Measurements from ENCODE around the gene FBXW11.
A peak's percentile ranks its signal among the peaks of the same experiment; 100 is the strongest.

The FBXW11 gene

GRCh38 chr5:171981847-171982246 lies 24.6 kb downstream of the FBXW11 start:
- DNase-seq: no peak

- DNase-seq: no peak
Observed at GRCh38 chr5:171980792-171981191, 25.6 kb downstream of the FBXW11 start.

GRCh38 chr5:171979606-171980005 lies 26.8 kb downstream of the FBXW11 start:
- no peak for DNase-seq

- DNase-seq: peak in 1 of 4 experiments; percentile 32
Observed at GRCh38 chr5:171978519-171978918, 27.9 kb downstream of the FBXW11 start.

- no peak for DNase-seq
Observed at GRCh38 chr5:171978016-171978415, 28.4 kb downstream of the FBXW11 start.

GRCh38 chr5:171977244-171977950 lies 29.0 kb downstream of the FBXW11 start:
- DNase-seq: peak; percentile 39 to 58 (median 51)

DNA sequence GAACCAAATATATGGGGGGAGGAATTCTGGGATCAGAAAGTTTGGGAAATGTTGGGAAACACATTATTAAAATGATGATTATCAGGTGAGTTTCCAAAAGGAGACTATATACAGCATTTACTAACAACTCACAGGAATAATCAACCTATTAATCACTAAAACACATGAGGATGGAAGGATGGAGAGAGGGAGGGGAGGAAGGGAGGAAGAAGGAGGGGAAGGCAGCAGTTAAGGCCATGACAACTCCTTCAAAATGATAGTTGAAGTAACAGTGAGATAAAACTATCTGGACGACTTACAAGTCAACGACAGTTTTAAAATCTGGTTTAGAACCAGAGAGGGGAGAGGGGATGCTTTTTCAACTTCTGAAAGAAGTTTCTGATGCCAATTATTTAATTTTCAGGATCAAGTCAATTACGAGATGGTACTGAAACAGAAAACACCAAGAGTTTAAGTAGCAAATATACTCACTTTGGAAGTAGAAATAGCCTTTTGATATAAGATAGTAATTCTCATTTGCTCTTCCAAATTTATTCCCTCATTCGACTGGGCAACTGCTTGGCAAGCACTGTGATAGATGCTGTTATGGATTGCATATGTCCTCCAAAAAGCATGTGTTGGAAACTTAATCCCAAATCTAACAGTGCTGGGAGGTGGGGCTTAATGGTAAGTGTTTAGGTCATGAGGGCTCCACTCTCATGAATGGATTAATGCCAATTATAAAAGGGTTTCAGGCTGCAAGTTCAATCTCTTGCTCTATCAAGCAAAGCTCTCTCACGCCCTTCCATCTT lies 30.4 kb downstream of the FBXW11 start:
- DNase-seq: no peak

- DNase-seq: peak in 2 of 4 experiments; percentile 10 to 24
Observed at GRCh38 chr5:171975262-171975876, 31.1 kb downstream of the FBXW11 start.

DNA sequence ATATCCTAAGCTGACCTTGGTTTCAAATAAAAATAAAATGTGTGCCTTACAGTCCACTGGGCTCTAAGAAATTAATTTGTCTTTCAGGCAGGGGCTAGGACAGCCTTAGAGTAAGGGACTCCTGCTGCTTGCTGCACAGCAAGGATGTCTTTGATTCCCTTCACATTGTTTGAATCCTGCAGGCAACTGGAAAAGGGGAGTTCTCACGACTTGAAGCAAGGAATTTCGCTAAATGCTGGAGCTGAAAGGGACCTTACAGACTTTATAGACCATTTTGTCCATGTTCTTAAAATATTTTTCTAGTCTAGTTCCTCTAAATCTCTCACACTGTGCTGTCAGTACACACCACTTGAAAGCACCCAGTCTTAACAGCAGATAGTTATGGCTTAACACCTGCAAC lies 35.6 kb downstream of the FBXW11 start:
- no peak for DNase-seq

DNA sequence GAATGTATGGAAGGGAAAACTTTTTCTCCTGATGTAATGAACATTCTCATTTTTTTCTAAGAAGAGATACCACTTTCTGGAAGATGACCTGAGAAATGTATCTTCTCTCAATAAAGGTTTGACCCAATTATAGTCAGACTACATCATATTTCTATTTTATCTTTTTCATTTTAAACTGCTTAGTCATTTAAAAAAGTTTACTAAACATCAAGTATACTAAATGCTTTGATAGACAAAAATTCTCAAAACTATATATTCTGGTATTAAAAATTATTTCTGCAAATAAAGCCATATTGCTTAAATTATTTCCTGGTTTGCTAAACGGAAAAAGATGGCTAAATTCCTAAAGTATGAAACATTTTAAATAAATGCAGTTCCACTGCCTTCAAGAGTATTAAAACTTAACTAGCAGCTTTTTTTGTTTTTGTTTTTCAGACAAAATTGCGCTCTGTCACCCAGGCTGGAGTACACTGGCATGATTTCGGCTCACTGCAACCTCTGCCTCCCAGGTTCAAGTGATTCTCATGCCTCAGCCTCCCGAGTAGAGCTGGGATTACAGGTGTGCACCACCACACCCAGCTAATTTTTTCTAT lies 37.1 kb downstream of the FBXW11 start:
- DNase-seq: no peak

- peak; percentile 52 to 72 (median 64) for DNase-seq
Observed at GRCh38 chr5:171968531-171968930, 37.9 kb downstream of the FBXW11 start.

DNA sequence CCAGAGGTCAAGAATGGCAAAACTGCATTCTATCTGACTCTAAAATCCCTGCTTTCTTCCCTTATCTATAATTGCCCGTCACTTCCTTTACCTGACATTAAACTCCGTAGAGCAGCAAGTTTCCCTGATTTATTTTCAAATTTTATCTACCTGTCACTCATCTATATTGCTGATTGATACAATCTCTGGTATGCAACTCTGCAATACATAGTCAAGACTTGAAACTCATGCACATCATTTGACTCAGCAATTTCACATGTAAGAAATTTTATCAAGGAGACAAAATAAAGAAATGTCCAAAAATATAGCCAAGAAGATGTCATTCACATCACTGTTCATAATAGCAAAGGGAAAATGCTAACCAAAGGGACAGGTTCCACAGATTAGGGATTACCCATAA lies 39.5 kb downstream of the FBXW11 start:
- DNase-seq: no peak

GRCh38 chr5:171966270-171966669 lies 40.2 kb downstream of the FBXW11 start:
- no peak for DNase-seq

DNA sequence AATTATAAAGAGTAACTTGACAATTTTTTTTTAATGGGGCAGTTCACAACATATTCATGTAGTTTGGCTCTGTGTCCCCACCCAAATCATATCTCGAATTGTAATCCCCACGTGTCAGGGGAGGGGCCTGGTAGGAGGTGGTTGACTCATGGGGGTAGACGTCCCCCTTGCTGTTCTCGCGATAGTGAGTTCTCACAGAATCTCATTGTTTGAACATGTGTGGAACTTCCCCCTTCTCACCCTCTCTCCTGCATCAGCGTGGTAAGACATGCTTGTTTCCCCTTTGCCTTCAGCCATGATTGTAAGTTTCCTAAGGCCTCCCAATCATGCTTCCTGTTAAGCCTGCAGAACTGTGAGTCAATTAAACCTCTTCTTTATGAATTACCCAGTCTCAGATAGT lies 40.7 kb downstream of the FBXW11 start:
- peak; percentile 47 to 75 (median 60) for DNase-seq

DNA sequence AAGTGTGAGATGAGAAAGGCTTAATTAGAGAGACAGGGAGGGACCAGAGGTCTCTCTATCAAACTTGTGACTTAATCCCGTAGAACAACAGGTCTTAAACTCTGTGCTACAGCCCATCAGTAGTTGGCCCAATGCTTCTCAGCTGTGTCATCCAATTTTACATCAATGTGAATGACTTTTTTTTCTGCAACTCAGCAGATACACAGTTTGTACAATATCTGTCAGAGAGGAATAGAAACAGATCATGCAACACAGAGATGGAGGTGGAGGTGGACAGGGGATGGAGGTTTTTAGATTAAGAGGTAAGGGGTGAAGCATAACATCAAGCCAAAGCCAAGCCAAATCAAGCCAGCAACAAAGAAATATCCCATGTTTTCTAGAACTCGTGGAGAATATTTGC lies 43.0 kb downstream of the FBXW11 start:
- DNase-seq: no peak

DNA sequence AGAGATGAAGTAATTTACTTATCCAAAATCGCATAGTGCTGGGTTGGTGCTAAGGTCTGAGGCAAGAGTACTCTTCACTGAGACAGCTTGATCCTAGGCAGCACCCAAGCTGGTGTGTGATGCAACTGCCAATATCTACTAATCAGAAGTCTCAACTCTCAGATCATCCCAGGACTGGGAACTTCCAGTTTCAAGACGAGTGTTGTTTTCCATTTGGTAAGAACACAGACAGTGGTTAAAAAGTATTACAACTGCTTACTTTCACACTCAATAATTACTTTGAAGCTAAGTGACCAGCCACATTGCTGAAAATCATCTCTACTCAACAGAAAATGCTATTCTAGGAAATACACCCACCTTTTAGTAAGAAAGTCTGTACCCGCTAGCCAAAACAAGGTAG lies 45.3 kb downstream of the FBXW11 start:
- DNase-seq: peak; percentile 65 to 84 (median 71)

DNA sequence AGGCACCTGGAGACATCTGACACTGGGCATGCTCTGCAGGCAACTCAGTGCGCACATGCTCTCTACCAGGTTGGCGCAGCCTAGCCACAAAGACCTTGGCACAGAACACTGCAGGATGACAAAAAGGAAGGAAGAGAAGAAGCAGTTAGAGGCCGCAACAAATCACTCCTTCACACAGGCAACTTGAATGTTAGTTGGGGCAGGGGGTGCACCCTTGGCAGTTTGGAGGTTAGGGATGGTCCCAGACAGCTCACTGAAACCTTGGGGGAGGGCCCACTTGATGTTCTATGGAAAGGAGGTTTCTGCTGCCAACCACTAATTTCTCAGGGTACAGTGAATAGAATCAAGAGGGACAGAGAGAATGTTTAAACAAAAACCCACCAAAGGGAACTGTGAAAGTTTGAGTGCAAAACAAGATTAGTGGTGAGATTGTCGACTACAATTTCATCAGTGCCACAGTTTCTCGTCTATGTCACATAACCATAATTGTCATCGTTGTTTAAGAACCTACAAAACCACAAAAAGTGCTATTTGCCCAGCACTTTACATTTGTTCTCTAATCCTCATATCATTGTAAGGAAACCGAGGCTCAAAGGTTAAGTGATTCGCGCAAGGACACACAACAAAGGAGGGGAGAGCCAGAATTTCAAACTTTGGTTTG lies 48.7 kb downstream of the FBXW11 start:
- no peak for DNase-seq

- no peak for DNase-seq
Observed at GRCh38 chr5:171956887-171957495, 49.4 kb downstream of the FBXW11 start.

DNA sequence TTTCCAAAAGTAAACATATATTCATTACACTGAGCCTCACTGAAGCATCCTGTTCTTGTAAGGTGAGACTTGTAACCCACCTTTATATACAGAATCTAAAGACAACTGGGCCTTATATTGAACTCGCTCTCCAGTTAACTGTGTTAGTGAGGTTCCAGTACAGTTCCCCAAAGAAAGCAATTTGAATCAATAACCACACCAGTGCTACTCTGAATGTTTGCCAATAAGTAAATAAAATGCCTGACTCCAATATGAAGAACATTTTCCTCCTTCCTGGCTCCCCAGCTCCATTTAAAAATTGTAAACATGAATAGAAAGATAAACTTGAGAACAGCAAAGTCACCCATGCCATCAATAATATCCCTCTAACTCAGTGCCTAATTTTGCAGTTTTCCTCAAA lies 50.1 kb downstream of the FBXW11 start:
- DNase-seq: no peak

- no peak for DNase-seq
Observed at GRCh38 chr5:171955761-171956160, 50.7 kb downstream of the FBXW11 start.

DNA sequence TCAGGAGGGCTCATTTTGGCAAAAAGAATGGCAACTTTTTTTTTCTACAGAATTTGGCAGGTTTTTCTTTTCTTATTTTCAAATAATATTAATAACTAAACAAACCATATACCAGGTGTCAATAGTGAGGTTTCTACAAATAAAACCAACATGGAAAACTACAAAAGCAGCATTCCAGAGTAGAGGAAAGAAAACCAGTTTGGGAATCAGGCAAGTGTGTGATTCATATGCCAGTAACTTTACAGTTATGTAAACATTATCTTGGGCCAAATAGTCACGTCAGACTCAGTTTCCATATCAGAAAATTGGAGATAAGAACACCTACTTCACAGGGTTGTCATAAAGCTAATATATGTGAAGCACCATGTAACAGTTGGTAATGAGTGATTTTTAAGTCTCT lies 51.7 kb downstream of the FBXW11 start:
- no peak for DNase-seq

Data from suppressor macrophage (primary cell).